OCI-LY3 (cell line): Measurements from ENCODE around the gene PRL.
A peak's percentile ranks its signal among the peaks of the same experiment; 100 is the strongest.

Source experiments
- H2AFZ ChIP-seq: fragments of 200-600, 300-600 bp; shearing (Covaris generic); 2 replicates; pipeline ENCODE4 v1.6.0; 2014; ENCODE audit warnings: antibody characterized with exemption, low read depth, low read length
- H3K27ac ChIP-seq: fragments of 200-600, 300-600 bp; sonication (generic); 2 replicates; pipeline ENCODE4 v1.5.1; 2014; ENCODE audit warnings: mild to moderate bottlenecking, low read length, moderate library complexity, mixed read lengths
- H3K27me3 ChIP-seq: fragments of 200-600, 300-600 bp; sonication (generic); 2 replicates; pipeline ENCODE4 v1.6.1; 2014; ENCODE audit warnings: low read depth, low read length, mixed read lengths
- H3K36me3 ChIP-seq: fragments of 200-600, 300-600 bp; sonication (generic); replicated peaks from 2 replicates; pipeline ENCODE3; 2014; ENCODE audit warnings: low read depth, low read length, mixed read lengths
- H3K4me1 ChIP-seq: fragments of 300-600, 200-600 bp; sonication (generic); 2 replicates; pipeline ENCODE4 v1.6.1; 2014; ENCODE audit warnings: low read length, mixed read lengths
- H3K4me2 ChIP-seq: fragments of 200-600, 300-600 bp; sonication (generic); 2 replicates; pipeline ENCODE4 v1.6.1; 2014; ENCODE audit warnings: low read length, mixed read lengths
- H3K4me3 ChIP-seq: fragments of 300-600, 200-600 bp; sonication (generic); 2 replicates; pipeline ENCODE4 v1.5.1; 2014; ENCODE audit warnings: antibody characterized with exemption, mild to moderate bottlenecking, low read length, moderate library complexity
- H3K79me2 ChIP-seq: fragments of 300-600, 200-600 bp; shearing (Covaris generic); 2 replicates; pipeline ENCODE4 v1.6.1; 2014; ENCODE audit warnings: mild to moderate bottlenecking, low read length, mixed read lengths
- H3K9ac ChIP-seq: fragments of 300-600, 200-600 bp; shearing (Covaris generic); 2 replicates; pipeline ENCODE4 v1.6.0; 2014; ENCODE audit warnings: mild to moderate bottlenecking, low read length, moderate library complexity
- H3K9me3 ChIP-seq: fragments of 200-600, 300-600 bp; shearing (Covaris generic); 2 replicates; pipeline ENCODE4 v1.6.1; 2014; ENCODE audit warnings: low read length, mixed read lengths; ENCODE audit not compliant: insufficient read depth
- H4K20me1 ChIP-seq: fragments of 200-600, 300-600 bp; sonication (generic); 2 replicates; pipeline ENCODE4 v1.6.1; 2016; ENCODE audit warnings: low read length, mixed read lengths; ENCODE audit not compliant: insufficient read depth
- EZH2phosphoT487 ChIP-seq: fragments of 200-600 bp; shearing (Covaris generic); IDR thresholded peaks from 2 replicates; pipeline ENCODE4 v1.6.1; 2018; ENCODE audit warnings: antibody characterized with exemption, mixed run types, low read depth
- TF ChIP-seq, protein P1 (sequence below): fragments of 200-600, 300-600 bp; sonication (generic); IDR thresholded peaks from 2 replicates; pipeline ENCODE4 v1.5.1; 2014; ENCODE audit warnings: antibody characterized with exemption, low read length, low read depth

The PRL gene

GRCh38 chr6:22308939-22309338 is 12.1 kb upstream of the PRL start:
- no peaks in the 10 kb centered on the region for H3K27me3 ChIP-seq
- no peak overlapping the region for H3K4me2 ChIP-seq
- no peak overlapping the region for H2AFZ ChIP-seq
- no peaks in the 10 kb centered on the region for H3K9me3 ChIP-seq
- no peak overlapping the region for H3K4me3 ChIP-seq
- H3K27ac ChIP-seq, result no peak overlapping the region
- no peaks in the 10 kb centered on the region for H3K36me3 ChIP-seq
- TF ChIP-seq, protein P1, sequence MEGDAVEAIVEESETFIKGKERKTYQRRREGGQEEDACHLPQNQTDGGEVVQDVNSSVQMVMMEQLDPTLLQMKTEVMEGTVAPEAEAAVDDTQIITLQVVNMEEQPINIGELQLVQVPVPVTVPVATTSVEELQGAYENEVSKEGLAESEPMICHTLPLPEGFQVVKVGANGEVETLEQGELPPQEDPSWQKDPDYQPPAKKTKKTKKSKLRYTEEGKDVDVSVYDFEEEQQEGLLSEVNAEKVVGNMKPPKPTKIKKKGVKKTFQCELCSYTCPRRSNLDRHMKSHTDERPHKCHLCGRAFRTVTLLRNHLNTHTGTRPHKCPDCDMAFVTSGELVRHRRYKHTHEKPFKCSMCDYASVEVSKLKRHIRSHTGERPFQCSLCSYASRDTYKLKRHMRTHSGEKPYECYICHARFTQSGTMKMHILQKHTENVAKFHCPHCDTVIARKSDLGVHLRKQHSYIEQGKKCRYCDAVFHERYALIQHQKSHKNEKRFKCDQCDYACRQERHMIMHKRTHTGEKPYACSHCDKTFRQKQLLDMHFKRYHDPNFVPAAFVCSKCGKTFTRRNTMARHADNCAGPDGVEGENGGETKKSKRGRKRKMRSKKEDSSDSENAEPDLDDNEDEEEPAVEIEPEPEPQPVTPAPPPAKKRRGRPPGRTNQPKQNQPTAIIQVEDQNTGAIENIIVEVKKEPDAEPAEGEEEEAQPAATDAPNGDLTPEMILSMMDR, result no peak
- TF ChIP-seq EZH2phosphoT487, result no peak
- no peaks in the 10 kb centered on the region for H3K79me2 ChIP-seq
- no peaks in the 10 kb centered on the region for H3K4me1 ChIP-seq
- H3K9ac ChIP-seq, result no peak overlapping the region
- H4K20me1 ChIP-seq, result no peaks in the 10 kb centered on the region

- H3K36me3 ChIP-seq, result no peaks in the 10 kb centered on the region
- no peak overlapping the region for H3K4me3 ChIP-seq
- H4K20me1 ChIP-seq, result no peaks in the 10 kb centered on the region
- H3K9me3 ChIP-seq, result no peaks in the 10 kb centered on the region
- no peak overlapping the region for H3K27ac ChIP-seq
- H3K4me1 ChIP-seq, result no peaks in the 10 kb centered on the region
- H3K27me3 ChIP-seq, result no peaks in the 10 kb centered on the region
- no peak overlapping the region for H3K9ac ChIP-seq
- H2AFZ ChIP-seq, result 0 out of 2 replicates have a peak overlapping the region, but pooled peaks have one; percentile 30
- no peaks in the 10 kb centered on the region for H3K79me2 ChIP-seq
- no peak for TF ChIP-seq EZH2phosphoT487
- TF ChIP-seq, protein P1, result no peak
- no peak overlapping the region for H3K4me2 ChIP-seq
Observed at GRCh38 chr6:22306741-22307466, 10.1 kb upstream of the PRL start.

DNA sequence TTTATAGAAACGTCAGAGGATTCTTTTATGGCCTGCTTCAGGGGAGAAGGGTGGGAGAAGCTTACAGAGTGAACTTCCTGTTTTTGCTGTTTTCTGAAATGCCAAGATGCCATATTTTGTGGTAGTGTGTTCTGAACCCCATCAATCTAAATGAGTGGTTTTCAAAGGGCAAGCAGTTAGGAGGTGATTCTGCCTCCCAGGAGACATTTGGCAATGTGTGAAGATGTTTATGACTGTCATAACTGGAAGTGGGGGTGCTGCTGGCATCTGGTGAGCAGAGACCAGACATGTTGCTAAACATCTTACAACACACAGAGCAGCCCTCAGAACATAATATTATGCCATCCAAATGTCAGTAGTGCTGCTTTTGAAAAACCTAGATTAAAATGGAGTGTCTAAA is 6.0 kb upstream of the PRL start:
- no peak overlapping the region for H3K4me2 ChIP-seq
- TF ChIP-seq, protein P1, result no peak
- no peak for TF ChIP-seq EZH2phosphoT487
- no peaks in the 10 kb centered on the region for H3K79me2 ChIP-seq
- H4K20me1 ChIP-seq, result no peaks in the 10 kb centered on the region
- H2AFZ ChIP-seq, result no peak overlapping the region
- no peak overlapping the region for H3K4me3 ChIP-seq
- no peaks in the 10 kb centered on the region for H3K4me1 ChIP-seq
- no peak overlapping the region for H3K27ac ChIP-seq
- no peaks in the 10 kb centered on the region for H3K36me3 ChIP-seq
- no peak overlapping the region for H3K9ac ChIP-seq
- H3K27me3 ChIP-seq, result no peaks in the 10 kb centered on the region
- H3K9me3 ChIP-seq, result no peaks in the 10 kb centered on the region

DNA sequence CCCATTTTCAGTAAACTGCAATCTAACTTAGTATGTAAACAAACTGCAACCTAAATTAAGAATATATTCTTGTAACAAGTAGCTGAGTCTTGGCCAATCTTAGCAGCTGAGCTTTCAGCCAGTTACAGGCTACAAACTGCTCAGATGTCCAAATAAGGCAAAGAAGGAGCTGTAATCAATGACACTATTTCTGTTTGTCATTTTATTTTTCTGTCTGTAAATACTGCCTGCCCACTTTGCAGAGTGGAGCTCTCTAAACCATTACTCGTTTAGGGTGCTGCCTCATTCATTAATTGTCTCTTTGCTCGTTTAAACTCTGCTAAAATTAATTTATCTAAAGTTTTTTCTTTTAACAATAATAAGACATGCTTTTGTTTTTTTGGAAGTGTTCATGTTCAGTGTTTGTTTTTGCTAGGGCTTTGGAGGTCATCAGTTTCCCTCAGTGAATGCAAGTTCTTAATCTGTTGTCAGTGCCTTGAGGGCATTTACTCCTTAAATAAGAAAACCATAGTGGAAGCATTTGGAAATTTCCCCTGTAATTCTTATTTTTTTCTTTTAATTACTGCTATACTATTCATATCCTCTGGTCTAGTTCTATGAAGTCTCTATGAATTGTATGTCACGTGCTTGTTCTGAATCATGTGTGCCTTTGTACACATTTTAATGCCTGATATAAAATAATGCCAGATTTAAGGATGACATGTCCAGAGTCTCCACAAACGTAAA is 3.6 kb upstream of the PRL start:
- H3K36me3 ChIP-seq, result no peaks in the 10 kb centered on the region
- no peak overlapping the region for H2AFZ ChIP-seq
- H3K79me2 ChIP-seq, result no peaks in the 10 kb centered on the region
- H3K4me2 ChIP-seq, result no peak overlapping the region
- H3K27ac ChIP-seq, result no peak overlapping the region
- no peak overlapping the region for H3K9ac ChIP-seq
- TF ChIP-seq, protein P1, result no peak
- TF ChIP-seq EZH2phosphoT487, result no peak
- H4K20me1 ChIP-seq, result no peaks in the 10 kb centered on the region
- no peak overlapping the region for H3K4me3 ChIP-seq
- no peaks in the 10 kb centered on the region for H3K27me3 ChIP-seq
- H3K9me3 ChIP-seq, result no peaks in the 10 kb centered on the region
- no peaks in the 10 kb centered on the region for H3K4me1 ChIP-seq
